ENCODE data around the gene CLIP2.
"Not testable (repeated sequence)": the region's sequence is repeated elsewhere in the genome, so short reads cannot be mapped to it uniquely, and the experiment has no call there.

The CLIP2 gene

GRCh38 chr7:74376256-74377036, 87.2 kb downstream of the CLIP2 start:
- no peak for DNase-seq

GRCh38 chr7:74379938-74380337, 90.7 kb downstream of the CLIP2 start:
- no peak for DNase-seq

GRCh38 chr7:74380720-74381119, 91.5 kb downstream of the CLIP2 start:
- no peak for DNase-seq

- not testable (repeated sequence) for DNase-seq
These were observed 94.9 kb downstream of the CLIP2 start for GRCh38 chr7:74384086-74384485.

GRCh38 chr7:74384854-74385253, 95.6 kb downstream of the CLIP2 start:
- not testable (repeated sequence) for DNase-seq

- no peak for DNase-seq
These were observed 98.4 kb downstream of the CLIP2 start for GRCh38 chr7:74387606-74388005.

- no peak for DNase-seq
These were observed 99.7 kb downstream of the CLIP2 start for GRCh38 chr7:74388880-74389415.

- not testable (repeated sequence) for DNase-seq
These were observed 104.5 kb downstream of the CLIP2 start for GRCh38 chr7:74393722-74394121.

GRCh38 chr7:74394601-74395000, 105.4 kb downstream of the CLIP2 start:
- not testable (repeated sequence) for DNase-seq

GRCh38 chr7:74395745-74396311, 106.6 kb downstream of the CLIP2 start:
- DNase-seq: no peak

GRCh38 chr7:74396993-74397392, 107.8 kb downstream of the CLIP2 start:
- DNase-seq: no peak

- no peak for DNase-seq
These were observed 109.2 kb downstream of the CLIP2 start for GRCh38 chr7:74398426-74398825.

GRCh38 chr7:74399006-74399405, 109.8 kb downstream of the CLIP2 start:
- DNase-seq: no peak

- no peak for DNase-seq
These were observed 111.4 kb downstream of the CLIP2 start for GRCh38 chr7:74400420-74401136.

GRCh38 chr7:74401137-74401859, 112.1 kb downstream of the CLIP2 start:
- no peak for DNase-seq

GRCh38 chr7:74402668-74403067, 113.5 kb downstream of the CLIP2 start:
- DNase-seq: not testable (repeated sequence)

- DNase-seq: no peak
These were observed 114.5 kb downstream of the CLIP2 start for GRCh38 chr7:74403521-74404387.

GRCh38 chr7:74404388-74404700, 115.1 kb downstream of the CLIP2 start:
- DNase-seq: no peak

GRCh38 chr7:74404741-74405140, 115.5 kb downstream of the CLIP2 start:
- DNase-seq: no peak

GRCh38 chr7:74405191-74405898, 116.1 kb downstream of the CLIP2 start:
- no peak for DNase-seq

GRCh38 chr7:74405899-74406512, 116.8 kb downstream of the CLIP2 start:
- no peak for DNase-seq
